NCI-H82 treated with DMSO at 0.1 percent for 48 hours (cell line): ENCODE results near the gene INPP5E.

Source experiments
- DNase-seq: peaks from one replicate; lab custom pipeline; 2025; ENCODE audit not compliant: unreplicated experiment; lab: John Stamatoyannopoulos, UW

INPP5E gene

DNA sequence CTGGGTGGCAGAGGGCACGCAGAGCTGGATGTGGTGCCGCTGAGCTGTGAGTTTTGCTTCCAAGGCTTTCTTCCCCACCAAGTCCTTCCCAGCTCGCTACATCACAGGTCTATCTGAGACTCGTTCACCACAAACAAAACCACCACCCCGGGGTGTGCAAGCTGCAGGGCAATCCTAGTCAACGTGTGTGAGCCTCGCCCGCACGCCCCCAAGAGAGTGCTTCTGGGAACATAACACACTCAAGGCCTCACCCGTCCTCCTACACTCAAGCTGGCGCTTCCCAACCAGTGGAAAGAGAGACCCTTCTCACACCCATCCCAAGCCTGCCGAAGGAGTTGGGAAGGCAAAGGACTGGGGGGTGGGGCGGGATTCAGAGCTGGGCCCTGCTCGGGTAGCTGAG, 50.2 kb downstream of the INPP5E start:
- no peak for DNase-seq

DNA sequence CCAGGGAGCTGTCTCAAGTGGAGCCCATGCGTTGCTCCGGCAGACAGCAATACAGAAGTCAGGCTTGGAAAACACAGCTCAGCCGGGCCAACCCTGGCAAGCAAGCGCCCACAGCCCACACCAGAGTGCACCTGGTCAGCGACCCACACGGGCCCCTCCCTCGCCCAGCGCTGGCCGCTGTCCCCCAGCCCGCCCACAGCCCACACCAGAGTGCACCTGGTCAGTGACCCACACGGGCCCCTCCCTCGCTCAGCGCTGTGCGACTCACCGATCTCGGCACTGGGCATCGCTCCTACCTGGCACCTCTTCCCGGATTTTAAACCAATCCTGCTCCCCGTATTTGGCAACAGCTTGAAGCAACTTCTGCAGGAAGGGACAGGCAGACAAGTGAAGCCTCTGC, 52.4 kb downstream of the INPP5E start:
- no peak for DNase-seq

DNA sequence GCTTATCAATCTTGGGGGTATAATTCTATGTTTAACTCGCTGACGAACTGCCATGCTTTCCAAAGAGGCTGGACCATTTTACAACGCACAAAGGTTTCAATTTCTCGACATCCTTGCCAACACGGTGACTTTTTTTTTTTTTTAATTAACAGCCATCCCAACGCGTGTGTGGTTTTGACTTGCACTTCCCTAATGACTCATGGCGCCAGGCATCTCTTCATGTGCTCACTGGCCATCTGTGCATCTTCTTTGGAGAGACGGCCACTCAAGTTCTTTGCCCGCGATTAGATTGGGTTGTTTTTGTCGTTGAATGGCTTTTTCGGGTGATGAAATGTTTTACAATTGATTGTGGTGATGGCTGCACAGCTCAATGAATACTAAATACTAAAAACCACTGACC, 53.6 kb downstream of the INPP5E start:
- no peak for DNase-seq

DNA sequence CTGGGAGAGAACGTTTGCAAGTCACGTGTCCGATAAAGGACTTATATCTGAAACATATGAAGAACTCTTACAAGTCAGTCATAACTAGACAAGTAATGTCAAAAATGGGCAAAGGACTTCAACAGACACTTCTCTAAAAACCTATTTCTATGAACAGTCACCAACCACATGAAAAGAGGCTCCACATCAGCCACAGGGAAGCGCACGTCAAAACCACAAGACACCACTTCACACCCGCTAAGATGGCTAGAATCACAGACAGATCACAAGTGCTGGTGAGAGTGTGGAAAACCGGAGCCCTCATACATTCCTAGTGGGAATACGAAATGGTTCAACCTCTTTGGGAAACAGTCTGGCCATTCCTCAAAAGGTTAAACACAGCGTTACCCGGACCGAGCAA, 54.6 kb downstream of the INPP5E start:
- no peak for DNase-seq

DNA sequence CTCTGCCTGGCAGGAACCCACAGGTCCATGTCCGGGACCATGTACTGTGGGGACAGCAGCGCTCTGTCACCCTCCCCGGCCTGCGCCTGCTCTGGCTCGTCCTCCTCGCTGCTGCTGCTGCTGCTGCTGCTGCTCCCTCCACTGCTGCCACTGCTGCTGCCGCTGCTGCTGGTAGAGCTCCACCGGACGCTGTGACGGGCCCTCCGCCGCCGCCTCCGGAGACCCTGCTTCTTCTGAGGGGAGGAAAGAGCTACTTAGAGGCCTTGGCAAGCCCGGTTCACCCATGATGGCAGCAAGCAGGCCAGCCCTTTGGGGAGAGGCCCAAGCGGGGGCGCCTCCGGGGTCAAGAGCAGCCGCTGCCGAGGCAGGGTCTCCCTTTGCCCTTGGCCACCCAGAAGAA, 56.2 kb downstream of the INPP5E start:
- no peak for DNase-seq

DNA sequence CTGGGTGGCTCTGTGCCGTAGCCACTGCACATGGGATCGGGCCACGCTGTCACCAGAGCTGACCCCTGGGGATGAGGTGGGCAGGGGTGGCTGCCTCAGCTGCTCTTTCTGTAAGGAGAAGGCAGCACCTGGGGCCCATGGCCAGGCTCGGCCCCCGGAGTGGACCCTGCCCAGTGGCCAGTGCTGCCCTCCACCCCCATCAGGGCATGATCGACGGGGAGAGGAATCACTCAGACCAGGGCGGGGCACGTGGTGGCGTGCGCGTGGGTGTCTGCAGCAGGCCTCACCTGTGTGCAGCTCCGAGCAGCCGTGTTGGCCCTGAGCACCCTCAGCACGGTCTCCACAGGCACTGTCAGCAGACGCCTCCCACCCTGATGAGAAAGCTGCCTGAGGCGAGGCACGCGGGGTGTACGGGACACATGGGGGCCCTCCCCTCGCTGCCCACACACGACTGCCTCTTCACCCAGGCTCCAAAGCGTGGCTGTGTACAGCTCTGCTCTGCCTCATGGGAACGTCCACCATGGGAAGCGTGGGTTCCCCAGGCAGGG, 57.6 kb downstream of the INPP5E start:
- DNase-seq, result no peak

DNA sequence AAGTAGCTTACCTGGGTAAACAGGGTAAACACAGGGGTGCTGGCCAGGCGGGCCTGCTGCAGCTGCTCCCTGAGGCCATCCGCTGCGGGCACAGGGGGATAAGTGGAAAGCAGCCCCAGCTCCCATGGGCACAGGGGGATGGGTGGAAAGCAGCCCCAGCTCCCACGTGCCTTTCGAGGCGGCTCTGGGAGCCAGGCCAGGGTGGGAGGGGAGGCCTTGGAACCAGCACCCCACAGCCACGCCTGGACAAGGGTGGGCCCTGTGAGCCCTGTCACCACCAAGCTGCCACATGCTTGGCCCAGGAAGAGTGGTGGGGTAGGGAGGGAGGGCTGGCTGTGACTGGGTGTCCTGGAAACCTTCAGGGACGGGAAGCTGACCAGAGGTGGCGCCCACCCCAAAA, 58.3 kb downstream of the INPP5E start:
- DNase-seq, result no peak

DNA sequence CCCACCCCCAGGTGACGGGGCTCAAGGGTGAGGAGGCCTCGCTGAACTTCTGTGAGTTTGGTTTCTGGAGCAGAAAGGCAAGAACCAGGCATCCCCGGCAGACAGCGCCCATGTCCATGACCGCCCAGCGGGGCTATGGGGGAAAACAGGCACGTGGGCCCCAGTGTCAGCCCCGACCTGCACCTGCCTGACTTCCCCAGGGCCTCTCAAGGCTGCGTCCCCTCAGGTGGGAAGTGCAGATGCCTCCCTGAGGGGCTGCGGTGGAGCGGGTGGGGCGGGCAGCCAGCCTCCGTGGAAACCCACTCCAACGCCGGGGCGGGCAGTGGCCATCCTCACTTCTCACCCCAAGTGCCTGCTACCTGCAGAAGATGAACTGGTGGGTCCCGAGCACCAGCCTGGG, 59.3 kb downstream of the INPP5E start:
- no peak for DNase-seq

DNA sequence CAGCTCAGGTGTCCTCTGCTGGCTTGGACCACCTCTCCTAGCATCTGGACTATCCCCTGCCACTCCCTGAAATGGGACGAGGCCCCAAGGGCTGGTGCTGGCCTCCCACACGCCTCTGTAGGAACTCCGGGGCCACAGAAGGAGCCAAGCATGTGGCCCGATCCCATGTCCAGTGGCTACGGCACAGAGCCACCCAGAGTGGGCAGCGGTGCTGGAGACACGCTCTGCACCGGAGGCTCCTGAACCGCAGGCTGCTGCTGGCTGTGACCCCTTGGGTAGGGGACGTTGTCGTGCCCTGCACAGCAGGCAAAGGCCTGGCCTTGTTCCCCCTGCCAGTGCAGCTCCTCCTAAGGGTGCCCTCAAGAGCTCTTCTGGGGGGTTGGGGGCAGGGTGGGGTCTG, 59.8 kb downstream of the INPP5E start:
- no peak for DNase-seq

DNA sequence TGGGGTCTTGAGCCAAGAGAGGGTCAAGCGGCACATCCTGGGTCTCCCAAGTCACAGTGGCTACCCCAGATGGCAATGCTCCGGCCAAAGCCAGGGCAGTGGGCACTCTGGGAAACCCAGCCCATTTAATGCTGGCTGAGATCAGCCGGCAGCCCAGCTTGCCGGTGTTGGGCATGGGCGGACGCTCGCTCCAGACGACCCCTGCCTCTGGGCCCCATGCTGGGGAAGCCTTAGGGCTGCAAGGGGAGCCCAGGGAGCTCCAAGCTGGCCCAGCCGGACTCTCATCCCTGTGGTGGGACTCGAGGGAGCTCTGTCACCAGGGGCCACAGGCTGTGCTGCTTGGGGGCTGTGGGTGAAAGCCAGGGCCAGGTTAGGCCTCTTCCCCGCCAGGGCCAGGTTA, 60.2 kb downstream of the INPP5E start:
- no peak for DNase-seq

DNA sequence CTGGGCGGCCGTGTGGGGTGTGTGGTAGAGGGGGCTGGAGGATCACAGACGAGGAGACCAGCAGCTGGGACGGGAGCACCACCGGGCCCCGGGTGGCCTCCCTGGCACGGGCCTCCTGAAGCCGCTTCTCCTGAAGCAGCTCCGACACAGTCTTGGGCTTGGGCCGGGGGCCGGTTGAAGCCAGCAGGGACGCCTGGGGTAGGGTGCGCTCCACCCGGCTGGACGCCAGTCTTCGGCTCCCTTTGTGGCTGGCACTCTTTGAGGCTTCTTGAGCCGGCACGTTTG, 60.7 kb downstream of the INPP5E start:
- no peak for DNase-seq
